A549 (cell line): ENCODE data around the gene ZBED5. TPM values are rescaled to one million over a fixed set of nuclear protein-coding genes. Genes with fewer than 3 reads are reported as not detected.

Experiments
- ATAC-seq, 2 experiments: fragments of 200-7000 bp in 1 of 2; fragments of >200 bp in 1 of 2; cut with Nextera tagmentation in 1 of 2; cut with Tn5 transposase in 1 of 2; 3 replicates each; pipeline versions ENCODE4 v1.8.0 to v1.9.1; 2018 to 2020; ENCODE audit warnings: mild to moderate bottlenecking in 1 of 2, moderate library complexity in 1 of 2
- CTCF ChIA-PET: fragments of 300-600 bp; sonication (Branson Sonifier 250); formaldehyde crosslinking; extraction: SDS; loops from one replicate; lab custom pipeline; 2021; ENCODE audit warnings: antibody characterized with exemption, inconsistent platforms; lab: Yijun Ruan, JAX
- POLR2A ChIA-PET: fragments of 350-600 bp; formaldehyde crosslinking; extraction: SDS; loops from one replicate; lab custom pipeline; 2021; ENCODE audit warnings: antibody characterized with exemption, inconsistent platforms; lab: Yijun Ruan, JAX
- DNase-seq, 2 experiments: peaks; one replicate each; pipeline versions ENCODE4 v3.0.0 to v3.0.0-alpha.2; 2011 to 2016; ENCODE audit warnings: low read depth in 1 of 2, low spot score in 1 of 2
- FAIRE-seq: peaks from 2 replicates; lab custom pipeline; 2011; peaks lifted over from hg19 to GRCh38; lab: Jason Lieb, UNC
- H3K27ac ChIP-seq, 2 experiments: fragments of >200 bp; sonication (Bioruptor Twin); formaldehyde crosslinking; 3 replicates each; pipeline ENCODE4 v1.5.1; 2016 to 2017
- H3K4me1 ChIP-seq: fragments of >200 bp; sonication (Bioruptor Twin); formaldehyde crosslinking; 3 replicates; pipeline ENCODE4 v1.6.1; 2016
- H3K4me2 ChIP-seq: fragments of >200 bp; sonication (Bioruptor Twin); formaldehyde crosslinking; 3 replicates; pipeline ENCODE4 v1.6.1; 2016
- H3K4me3 ChIP-seq: fragments of >200 bp; sonication (Bioruptor Twin); formaldehyde crosslinking; 3 replicates; pipeline ENCODE4 v1.5.1; 2016
- H3K9me3 ChIP-seq: fragments of >200 bp; sonication (Bioruptor Twin); formaldehyde crosslinking; 3 replicates; pipeline ENCODE4 v1.6.1; 2016
- CHD2 ChIP-seq: fragments of 150-350 bp; IDR thresholded peaks from 2 replicates; pipeline ENCODE4 v1.6.1; 2014; ENCODE audit warnings: low read length; ENCODE audit not compliant: partially characterized antibody
- CHD4 ChIP-seq: fragments of 200-600 bp; sonication (generic); IDR thresholded peaks from 2 replicates; pipeline ENCODE4 v1.6.1; 2016; ENCODE audit warnings: antibody characterized with exemption, mild to moderate bottlenecking, borderline replicate concordance
- EP300 ChIP-seq, 2 experiments: fragments of >200 bp; sonication (Bioruptor Twin); formaldehyde crosslinking; IDR thresholded peaks; 2 replicates in 1 of 2; 3 replicates in 1 of 2; pipeline ENCODE4 v1.6.1; 2016 to 2017
- ESRRA ChIP-seq: fragments of 150-350 bp; IDR thresholded peaks from 2 replicates; pipeline ENCODE4 v1.6.1; 2014; ENCODE audit warnings: mild to moderate bottlenecking, low read length, borderline replicate concordance
- FOSB ChIP-seq: fragments of 250-450 bp; sonication (Bioruptor Pico); IDR thresholded peaks from 2 replicates; pipeline ENCODE4 v1.5.0; 2020; ENCODE audit warnings: mild to moderate bottlenecking, moderate library complexity
- FOSL2 ChIP-seq, 2 experiments: fragments of 450-650 bp in 1 of 2; fragments of >200 bp in 1 of 2; sonication (Bioruptor Twin) in 1 of 2; formaldehyde crosslinking; IDR thresholded peaks; 2 replicates each; pipeline versions ENCODE4 v1.5.0 to v1.6.1; 2016 to 2020; ENCODE audit warnings: mild to moderate bottlenecking in 1 of 2, moderate library complexity in 1 of 2
- HOXA7 ChIP-seq: fragments of 250-450 bp; sonication (Bioruptor Pico); IDR thresholded peaks from 2 replicates; pipeline ENCODE4 v1.5.0; 2020; ENCODE audit warnings: mild to moderate bottlenecking, moderate library complexity
- HOXB13 ChIP-seq: fragments of 250-450 bp; sonication (Bioruptor Pico); IDR thresholded peaks from 2 replicates; pipeline ENCODE4 v1.5.0; 2020; ENCODE audit warnings: low read depth, mild to moderate bottlenecking, moderate library complexity
- JUN ChIP-seq, 2 experiments: fragments of >200 bp; sonication (Bioruptor Twin); formaldehyde crosslinking; IDR thresholded peaks; 2 replicates in 1 of 2; 3 replicates in 1 of 2; pipeline ENCODE4 v1.6.1; 2016 to 2017
- MAFK ChIP-seq: fragments of 450-650 bp; IDR thresholded peaks from 2 replicates; pipeline ENCODE4 v1.6.1; 2014; ENCODE audit not compliant: partially characterized antibody
- MAZ ChIP-seq: fragments of 150-350 bp; IDR thresholded peaks from 2 replicates; pipeline ENCODE4 v1.6.1; 2014; ENCODE audit warnings: antibody characterized with exemption, low read depth, low read length, borderline replicate concordance
- MYC ChIP-seq: IDR thresholded peaks from 2 replicates; pipeline ENCODE4 v1.6.1; 2012; ENCODE audit warnings: mild to moderate bottlenecking, inconsistent platforms, low read length, improper control_type of control experiment, borderline replicate concordance
- POLR2AphosphoS2 ChIP-seq: conservative IDR thresholded peaks from 2 replicates; pipeline ENCODE4 v1.6.1; 2012; ENCODE audit warnings: low read length, improper control_type of control experiment, inconsistent platforms
- RAD21 ChIP-seq, 2 experiments: fragments of >200 bp in 1 of 2; sonication (Bioruptor Twin) in 1 of 2; formaldehyde crosslinking in 1 of 2; IDR thresholded peaks in 1 of 2; conservative IDR thresholded peaks in 1 of 2; 2 replicates in 1 of 2; 3 replicates in 1 of 2; pipeline ENCODE4 v1.6.1; 2012 to 2018; ENCODE audit warnings: inconsistent platforms in 1 of 2
- RFX5 ChIP-seq: fragments of 450-650 bp; IDR thresholded peaks from 2 replicates; pipeline ENCODE4 v1.7.1; 2014; ENCODE audit warnings: antibody characterized with exemption, mild to moderate bottlenecking, moderate library complexity
- TFCP2L1 ChIP-seq: fragments of 250-450 bp; sonication (Bioruptor Pico); IDR thresholded peaks from 2 replicates; pipeline ENCODE4 v1.5.0; 2021; ENCODE audit warnings: mild to moderate bottlenecking
- ZC3H11A ChIP-seq: fragments of 450-650 bp; IDR thresholded peaks from 2 replicates; pipeline ENCODE4 v1.6.1; 2014; ENCODE audit warnings: antibody characterized with exemption, mild to moderate bottlenecking
- WGBS: methylation state at CpG from one replicate; pipeline ENCODE4 v1.1.6; 2017; ENCODE audit errors: missing lambda C conversion rate; 5-methylcytosine and 5-hydroxymethylcytosine counted together
- polyA plus RNA-seq, 4 experiments: library from polyadenylated mRNA; depleted of rRNA in 3 of 4; stranded (reverse); fragments of >200 nt; fragmentation: RNase III in 1 of 4; extraction: RNeasy Plus Mini Kit Qiagen cat#74134 plus additional on column Dnase treatment in 1 of 4; gene quantifications; 2 replicates in 3 of 4; 3 replicates in 1 of 4; pipeline ENCODE4 v1.2.3, GENCODE V29; 2011 to 2017
- TF ChIP-seq, protein P1 (sequence below): fragments of 250-450 bp; sonication (Bioruptor Pico); IDR thresholded peaks from 2 replicates; pipeline ENCODE4 v1.5.0; 2020; ENCODE audit warnings: low read depth, mild to moderate bottlenecking, moderate library complexity
- TF ChIP-seq, protein P2 (sequence below): fragments of 450-650 bp; IDR thresholded peaks from 2 replicates; pipeline ENCODE4 v1.6.1; 2014; ENCODE audit warnings: antibody characterized with exemption
- TF ChIP-seq, protein P3 (sequence below): fragments of >200 bp; sonication (Bioruptor Twin); formaldehyde crosslinking; IDR thresholded peaks from 3 replicates; pipeline ENCODE4 v1.6.1; 2016
- TF ChIP-seq, protein P4 (sequence below): fragments of 250-450 bp; sonication (Bioruptor Pico); IDR thresholded peaks from 2 replicates; pipeline ENCODE4 v1.5.0; 2021; ENCODE audit warnings: mild to moderate bottlenecking, moderate library complexity, borderline replicate concordance
- TF ChIP-seq, protein P5 (sequence below): fragments of >200 bp; sonication (Bioruptor Twin); formaldehyde crosslinking; IDR thresholded peaks from 2 replicates; pipeline ENCODE4 v1.6.1; 2016

Gene ZBED5
- polyA plus RNA-seq, 2 of the 4 experiments (the other 2 are of a cell fraction) = 60.6 to 132 TPM

DNA sequence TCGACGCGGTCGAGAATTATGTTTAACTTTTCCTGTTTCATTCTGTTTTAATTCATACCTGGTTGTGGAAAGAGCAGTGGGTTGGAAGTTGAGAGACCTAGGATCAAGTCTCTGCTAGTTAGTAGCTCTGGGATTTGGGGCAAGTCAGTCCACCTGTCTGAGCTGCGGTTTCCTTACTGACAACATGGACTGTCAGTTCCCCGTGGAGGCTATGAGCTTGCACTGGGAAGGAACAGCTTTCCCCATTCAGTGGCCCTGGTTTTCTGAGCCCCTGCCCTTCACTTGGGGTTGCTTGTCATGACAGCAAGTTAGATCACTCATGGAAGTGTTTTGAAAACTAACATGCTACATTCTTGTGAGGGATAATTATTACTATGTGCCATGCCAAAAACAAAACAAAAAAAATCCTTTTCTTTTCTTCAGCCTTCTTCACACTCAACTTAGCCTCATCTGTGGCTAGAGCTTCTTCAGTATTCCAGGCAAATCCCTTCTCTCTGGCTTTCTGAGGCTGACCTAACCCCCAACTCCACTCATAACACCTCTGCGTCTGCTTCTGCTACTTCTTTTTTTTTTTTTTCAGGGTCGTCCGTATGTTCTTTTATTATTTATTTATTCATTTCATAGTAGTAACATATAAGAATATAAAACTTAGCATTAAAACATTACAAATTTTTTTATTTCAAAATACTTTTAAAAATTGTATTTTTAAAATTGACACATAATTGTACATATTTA is 43.0 kb upstream of the ZBED5 start:
- no peaks in the 10 kb centered on the region for H3K9me3 ChIP-seq
- FAIRE-seq (no peak), ATAC-seq (peak; percentile 10 to 21; a peak in 5 of 6 replicates), DNase-seq (peak in 1 of 2 experiments; percentile 39)
- CTCF ChIA-PET = interaction anchor here (0.6 to 4.5 kb wide), 14 partner anchors 16 to 127 kb away, joined by 3 to 25 read pairs (median 6); partner anchors contain the start of genes EIF4G2 and ZBED5
- no peak for TF ChIP-seq MAZ
- TF ChIP-seq, protein P1, sequence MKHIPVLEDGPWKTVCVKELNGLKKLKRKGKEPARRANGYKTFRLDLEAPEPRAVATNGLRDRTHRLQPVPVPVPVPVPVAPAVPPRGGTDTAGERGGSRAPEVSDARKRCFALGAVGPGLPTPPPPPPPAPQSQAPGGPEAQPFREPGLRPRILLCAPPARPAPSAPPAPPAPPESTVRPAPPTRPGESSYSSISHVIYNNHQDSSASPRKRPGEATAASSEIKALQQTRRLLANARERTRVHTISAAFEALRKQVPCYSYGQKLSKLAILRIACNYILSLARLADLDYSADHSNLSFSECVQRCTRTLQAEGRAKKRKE (CRISPR knock-in tag) = peak; percentile 52; the same call in 1 of the 2 replicates
- peak overlapping the region; percentile 87 to 93 for H3K27ac ChIP-seq
- WGBS = 35% methylated on average over 9 of the region's 9 CpGs
- peak overlapping the region; percentile 81 for H3K4me2 ChIP-seq
- no peak overlapping the region; the same call in 2 of the 3 replicates for H3K4me3 ChIP-seq
- peaks cover 50% of the 10 kb centered on the region for H3K4me1 ChIP-seq
- POLR2A ChIA-PET = interaction anchor here (0.8 to 4.7 kb wide), 14 partner anchors 20 to 150 kb away, joined by 3 to 91 read pairs (median 4); partner anchors contain the start of genes CTR9, EIF4G2 and ZBED5

DNA sequence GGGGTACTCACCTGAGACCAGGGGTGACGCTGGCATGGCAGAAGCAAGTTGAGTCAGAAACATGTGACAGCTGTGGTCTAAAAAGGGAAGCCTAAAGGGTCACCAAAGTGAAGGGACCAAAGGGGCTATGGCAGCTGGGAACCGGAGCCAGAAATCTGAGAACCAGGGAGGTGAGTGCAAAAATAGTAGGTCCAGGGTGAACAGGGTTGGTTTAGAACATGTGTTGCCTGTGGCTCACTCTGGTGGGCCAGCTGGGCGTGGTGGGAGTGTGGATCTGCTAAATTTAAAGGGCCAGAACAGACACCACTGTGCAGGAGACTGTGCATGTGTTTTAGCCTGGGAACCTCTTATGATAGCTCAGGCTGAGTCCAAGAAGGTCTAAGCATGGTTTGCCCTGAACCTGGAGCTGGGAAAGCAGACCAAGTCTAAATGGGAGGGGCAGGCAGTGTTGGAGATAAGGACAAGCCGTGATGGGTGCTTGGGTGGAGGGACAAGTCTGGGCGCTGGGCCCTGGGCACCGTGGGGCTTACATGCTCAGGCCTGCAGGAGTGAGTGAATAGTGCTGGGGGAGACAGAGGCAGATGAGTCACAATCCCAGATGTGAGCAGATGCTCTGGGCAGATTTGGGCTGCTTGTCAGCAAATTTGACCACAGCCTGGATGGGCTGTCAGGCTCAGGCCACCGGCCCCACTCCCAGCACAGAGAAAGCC is 41.4 kb upstream of the ZBED5 start:
- H3K9me3 ChIP-seq = no peaks in the 10 kb centered on the region
- H3K27ac ChIP-seq = peak overlapping the region; percentile 87 to 93
- no peak for TF ChIP-seq RFX5
- TF ChIP-seq MYC = 0 out of 2 replicates have a peak, but pooled peaks have one; percentile 41
- TF ChIP-seq, protein P2, sequence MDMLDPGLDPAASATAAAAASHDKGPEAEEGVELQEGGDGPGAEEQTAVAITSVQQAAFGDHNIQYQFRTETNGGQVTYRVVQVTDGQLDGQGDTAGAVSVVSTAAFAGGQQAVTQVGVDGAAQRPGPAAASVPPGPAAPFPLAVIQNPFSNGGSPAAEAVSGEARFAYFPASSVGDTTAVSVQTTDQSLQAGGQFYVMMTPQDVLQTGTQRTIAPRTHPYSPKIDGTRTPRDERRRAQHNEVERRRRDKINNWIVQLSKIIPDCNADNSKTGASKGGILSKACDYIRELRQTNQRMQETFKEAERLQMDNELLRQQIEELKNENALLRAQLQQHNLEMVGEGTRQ = no peak
- no peak for TF ChIP-seq HOXA7 (CRISPR knock-in tag)
- TF ChIP-seq RAD21 (conservative IDR thresholded peaks at IDR 0.05 in 1 of 2, IDR thresholded peaks at IDR 0.05 in 1 of 2) = peak in 1 of 2 experiments; percentile 12; a peak in 3 of 5 replicates
- TF ChIP-seq ZC3H11A = no peak
- no peak for TF ChIP-seq TFCP2L1 (CRISPR knock-in tag)
- no peak; a peak in 1 of 5 replicates for TF ChIP-seq JUN (IDR thresholded peaks at IDR 0.05)
- TF ChIP-seq, protein P1 (CRISPR knock-in tag) = no peak
- no peak for TF ChIP-seq POLR2AphosphoS2
- TF ChIP-seq, protein P3, sequence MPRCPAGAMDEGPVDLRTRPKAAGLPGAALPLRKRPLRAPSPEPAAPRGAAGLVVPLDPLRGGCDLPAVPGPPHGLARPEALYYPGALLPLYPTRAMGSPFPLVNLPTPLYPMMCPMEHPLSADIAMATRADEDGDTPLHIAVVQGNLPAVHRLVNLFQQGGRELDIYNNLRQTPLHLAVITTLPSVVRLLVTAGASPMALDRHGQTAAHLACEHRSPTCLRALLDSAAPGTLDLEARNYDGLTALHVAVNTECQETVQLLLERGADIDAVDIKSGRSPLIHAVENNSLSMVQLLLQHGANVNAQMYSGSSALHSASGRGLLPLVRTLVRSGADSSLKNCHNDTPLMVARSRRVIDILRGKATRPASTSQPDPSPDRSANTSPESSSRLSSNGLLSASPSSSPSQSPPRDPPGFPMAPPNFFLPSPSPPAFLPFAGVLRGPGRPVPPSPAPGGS = 0 out of 3 replicates have a peak, but pooled peaks have one; percentile 25
- TF ChIP-seq EP300 (IDR thresholded peaks at IDR 0.05) = no peak
- TF ChIP-seq ESRRA = no peak
- peak; percentile 69 for TF ChIP-seq MAFK
- TF ChIP-seq FOSB (CRISPR knock-in tag) = no peak
- TF ChIP-seq, protein P4, sequence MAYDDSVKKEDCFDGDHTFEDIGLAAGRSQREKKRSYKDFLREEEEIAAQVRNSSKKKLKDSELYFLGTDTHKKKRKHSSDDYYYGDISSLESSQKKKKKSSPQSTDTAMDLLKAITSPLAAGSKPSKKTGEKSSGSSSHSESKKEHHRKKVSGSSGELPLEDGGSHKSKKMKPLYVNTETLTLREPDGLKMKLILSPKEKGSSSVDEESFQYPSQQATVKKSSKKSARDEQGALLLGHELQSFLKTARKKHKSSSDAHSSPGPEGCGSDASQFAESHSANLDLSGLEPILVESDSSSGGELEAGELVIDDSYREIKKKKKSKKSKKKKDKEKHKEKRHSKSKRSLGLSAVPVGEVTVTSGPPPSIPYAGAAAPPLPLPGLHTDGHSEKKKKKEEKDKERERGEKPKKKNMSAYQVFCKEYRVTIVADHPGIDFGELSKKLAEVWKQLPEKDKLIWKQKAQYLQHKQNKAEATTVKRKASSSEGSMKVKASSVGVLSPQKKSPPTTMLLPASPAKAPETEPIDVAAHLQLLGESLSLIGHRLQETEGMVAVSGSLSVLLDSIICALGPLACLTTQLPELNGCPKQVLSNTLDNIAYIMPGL (CRISPR knock-in tag) = no peak
- TF ChIP-seq FOSL2 (IDR thresholded peaks at IDR 0.05) = no peak
- peak; percentile 7; the same call in 1 of the 2 replicates for TF ChIP-seq FOSL2 (CRISPR knock-in tag; IDR thresholded peaks at IDR 0.05)
- no peak for TF ChIP-seq CHD2
- TF ChIP-seq HOXB13 = peak; percentile 15; the same call in 1 of the 2 replicates
- TF ChIP-seq CHD4 = no peak
- TF ChIP-seq, protein P5, sequence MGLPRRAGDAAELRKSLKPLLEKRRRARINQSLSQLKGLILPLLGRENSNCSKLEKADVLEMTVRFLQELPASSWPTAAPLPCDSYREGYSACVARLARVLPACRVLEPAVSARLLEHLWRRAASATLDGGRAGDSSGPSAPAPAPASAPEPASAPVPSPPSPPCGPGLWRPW = no peak
- DNase-seq (no peak), ATAC-seq (peak; percentile 67 to 74), FAIRE-seq (no peak)
- peak overlapping the region; percentile 81 for H3K4me2 ChIP-seq
- POLR2A ChIA-PET = interaction anchor here (0.7 to 4.7 kb wide), 10 partner anchors 13 to 493 kb away, joined by 3 to 91 read pairs (median 5); partner anchors contain the start of genes EIF4G2 and ZBED5
- H3K4me1 ChIP-seq = peaks cover 62% of the 10 kb centered on the region
- 24% methylated on average over 7 of the region's 7 CpGs for WGBS
- CTCF ChIA-PET = interaction anchor here (1.2 to 4.5 kb wide), 14 partner anchors 14 to 888 kb away, joined by 3 to 25 read pairs (median 6); partner anchors contain the start of genes EIF4G2 and ZBED5
- no peak overlapping the region for H3K4me3 ChIP-seq
